HepG2 (cell line): ENCODE data around the gene AMHR2. TPM values are rescaled to one million over a fixed set of nuclear protein-coding genes. Genes with fewer than 3 reads are reported as not detected.

Experiments
- ATF1 ChIP-seq: IDR thresholded peaks from 2 replicates; pipeline ENCODE4 v1.6.1; 2016; ENCODE audit warnings: mild to moderate bottlenecking, control low read depth
- EZH2 ChIP-seq: conservative IDR thresholded peaks from 2 replicates; pipeline ENCODE4 v1.6.1; 2012; ENCODE audit warnings: mild to moderate bottlenecking, low read depth, low read length, moderate library complexity
- FOSL1 ChIP-seq: sonication (generic); formaldehyde crosslinking; IDR thresholded peaks from 2 replicates; pipeline ENCODE4 v1.9.0; 2021; ENCODE audit warnings: missing genetic modification reagents, borderline replicate concordance
- HHEX ChIP-seq: IDR thresholded peaks from 2 replicates; pipeline ENCODE4 v1.6.1; 2016; ENCODE audit warnings: control low read depth
- HOXA3 ChIP-seq: sonication (generic); formaldehyde crosslinking; IDR thresholded peaks from 2 replicates; pipeline ENCODE4 v1.5.0; 2020; ENCODE audit warnings: missing genetic modification reagents
- IRX3 ChIP-seq: sonication (generic); formaldehyde crosslinking; IDR thresholded peaks from 2 replicates; pipeline ENCODE4 v1.8.1; 2023; ENCODE audit warnings: mild to moderate bottlenecking, low read depth, missing genetic modification reagents, borderline replicate concordance
- ISX ChIP-seq: sonication (generic); formaldehyde crosslinking; conservative IDR thresholded peaks from 2 replicates; pipeline ENCODE4 v1.5.0; 2020; ENCODE audit warnings: missing genetic modification reagents
- MEIS1 ChIP-seq: sonication (generic); formaldehyde crosslinking; IDR thresholded peaks from 2 replicates; pipeline ENCODE4 v1.9.0; 2021; ENCODE audit warnings: mild to moderate bottlenecking, missing genetic modification reagents, moderate library complexity, borderline replicate concordance
- NFAT5 ChIP-seq: sonication (generic); formaldehyde crosslinking; IDR thresholded peaks from 2 replicates; pipeline ENCODE4 v1.4.0; 2020; ENCODE audit warnings: missing genetic modification reagents
- NFRKB ChIP-seq: fragments of 450-650 bp; IDR thresholded peaks from 2 replicates; pipeline ENCODE4 v1.6.1; 2017
- NFYC ChIP-seq: IDR thresholded peaks from 2 replicates; pipeline ENCODE4 v1.6.1; 2016; ENCODE audit warnings: missing genetic modification reagents, missing compliant biosample characterization
- NKX3-1 ChIP-seq: sonication (generic); formaldehyde crosslinking; IDR thresholded peaks from 2 replicates; pipeline ENCODE4 v1.5.0; 2020; ENCODE audit warnings: missing genetic modification reagents
- NR2F2 ChIP-seq: IDR thresholded peaks from 2 replicates; pipeline ENCODE4 v1.6.1; 2012; ENCODE audit warnings: low read depth, inconsistent platforms, borderline replicate concordance
- REPIN1 ChIP-seq: sonication (generic); formaldehyde crosslinking; IDR thresholded peaks from 2 replicates; pipeline ENCODE4 v1.8.0; 2022; ENCODE audit warnings: missing genetic modification reagents, low read depth, mild to moderate bottlenecking, borderline replicate concordance
- THAP9 ChIP-seq: sonication (generic); formaldehyde crosslinking; IDR thresholded peaks from 2 replicates; pipeline ENCODE4; 2020; ENCODE audit warnings: missing genetic modification reagents, mild to moderate bottlenecking, borderline replicate concordance
- ZBTB3 ChIP-seq: sonication (generic); formaldehyde crosslinking; IDR thresholded peaks from 2 replicates; pipeline ENCODE4 v1.4.0; 2020; ENCODE audit warnings: low read depth, mild to moderate bottlenecking, moderate library complexity, missing genetic modification reagents, borderline replicate concordance
- ZC3H13 ChIP-seq: sonication (generic); formaldehyde crosslinking; IDR thresholded peaks from 2 replicates; pipeline ENCODE4 v1.8.1; 2023; ENCODE audit warnings: mild to moderate bottlenecking, missing genetic modification reagents, moderate library complexity
- ZNF124 ChIP-seq: sonication (generic); formaldehyde crosslinking; IDR thresholded peaks from 2 replicates; pipeline ENCODE4 v1.4.0; 2020; ENCODE audit warnings: missing genetic modification reagents
- ZNF260 ChIP-seq: sonication (generic); formaldehyde crosslinking; IDR thresholded peaks from 2 replicates; pipeline ENCODE4 v1.4.0; 2020; ENCODE audit warnings: missing genetic modification reagents, low read depth, mild to moderate bottlenecking, borderline replicate concordance
- ZNF317 ChIP-seq: sonication (generic); formaldehyde crosslinking; IDR thresholded peaks from 2 replicates; pipeline ENCODE4 v1.5.0; 2020; ENCODE audit warnings: mild to moderate bottlenecking, missing genetic modification reagents
- ZNF367 ChIP-seq: sonication (generic); formaldehyde crosslinking; IDR thresholded peaks from 2 replicates; pipeline ENCODE4 v1.4.0; 2020; ENCODE audit warnings: missing genetic modification reagents, borderline replicate concordance
- ZNF460 ChIP-seq: sonication (generic); formaldehyde crosslinking; IDR thresholded peaks from 2 replicates; pipeline ENCODE4 v1.5.1; 2020; ENCODE audit warnings: missing genetic modification reagents, mild to moderate bottlenecking, borderline replicate concordance
- ZNF713 ChIP-seq: sonication (generic); formaldehyde crosslinking; IDR thresholded peaks from 2 replicates; pipeline ENCODE4 v1.4.0; 2020; ENCODE audit warnings: mild to moderate bottlenecking, missing genetic modification reagents
- ZNF792 ChIP-seq: IDR thresholded peaks from 2 replicates; pipeline ENCODE4 v1.6.1; 2016
- polyA plus RNA-seq, 8 experiments: library from polyadenylated mRNA; depleted of rRNA in 3 of 8; stranded (reverse) in 7 of 8; unstranded in 1 of 8; fragments of >200 nt; fragmentation: Illumina TruSeq in 4 of 8; extraction: Trizol in 4 of 8; gene quantifications; 2 replicates each; pipeline versions ENCODE4 v1.2.1 to v1.2.3, GENCODE V29; 2011 to 2016; ENCODE audit warnings: low read depth in 4 of 8, missing spikeins in 1 of 8, mixed read lengths in 1 of 8; ENCODE audit not compliant: insufficient read depth in 1 of 8
- total RNA-seq, 5 experiments: library from RNA; depleted of rRNA; stranded (reverse); fragments of >200 nt; fragmentation: Illumina TruSeq; extraction: Trizol; gene quantifications; 2 replicates each; pipeline ENCODE4 v1.2.3, GENCODE V29; 2016; ENCODE audit warnings: low read depth in 1 of 5

The AMHR2 gene
- total and polyA plus RNA-seq, 2 of the 13 experiments (the other 11 are each of a cell fraction or from before 2014, with no cell fraction given): 0.24 to 0.58 TPM

GRCh38 chr12:53441040-53441833 is 17.6 kb downstream of the AMHR2 start, which contains the start of gene PRR13 (continued):
- TF ChIP-seq NFYC (CRISPR knock-in tag) (peak; percentile 92), ZC3H13 (CRISPR knock-in tag) (no peak), MEIS1 (CRISPR knock-in tag) (no peak; the same call in 1 of the 2 replicates), NR2F2 (no peak), ZNF317 (peak; percentile 90), HOXA3 (CRISPR knock-in tag) (peak; percentile 27; the same call in 1 of the 2 replicates), ZNF460 (no peak), IRX3 (CRISPR knock-in tag) (no peak), REPIN1 (CRISPR knock-in tag) (no peak), ISX (CRISPR knock-in tag) (0 out of 2 replicates have a peak, but pooled peaks have one; percentile 30), NFRKB (no peak), ZNF260 (CRISPR knock-in tag) (no peak), ZNF124 (CRISPR knock-in tag) (0 out of 2 replicates have a peak, but pooled peaks have one; percentile 53), ZBTB3 (CRISPR knock-in tag) (no peak), FOSL1 (CRISPR knock-in tag) (no peak), NFAT5 (CRISPR knock-in tag) (no peak), ZNF792 (CRISPR knock-in tag) (peak; percentile 50; the same call in 1 of the 2 replicates), HHEX (CRISPR knock-in tag) (no peak), THAP9 (CRISPR knock-in tag) (no peak), ZNF367 (CRISPR knock-in tag) (no peak), ZNF713 (CRISPR knock-in tag) (no peak), ATF1 (CRISPR knock-in tag) (peak; percentile 11; the same call in 1 of the 2 replicates), NKX3-1 (no peak; the same call in 1 of the 2 replicates), EZH2 (no peak)
